ENCODE data around the gene CDH18.

Gene CDH18

GRCh38 chr5:19733612-19734495 is 254.1 kb downstream of the CDH18 start:
- no peak for DNase-seq (ENCODE audit: low spot score)

- DNase-seq (ENCODE audit: low spot score) = no peak
Measured at GRCh38 chr5:19728571-19728970, 259.4 kb downstream of the CDH18 start.

- DNase-seq (ENCODE audit: low spot score) = no peak
Measured at GRCh38 chr5:19719109-19719508, 268.9 kb downstream of the CDH18 start.

GRCh38 chr5:19713740-19714139 is 274.3 kb downstream of the CDH18 start:
- no peak for DNase-seq (ENCODE audit: low spot score)

GRCh38 chr5:19709403-19709802 is 278.6 kb downstream of the CDH18 start:
- no peak for DNase-seq (ENCODE audit: low spot score)

GRCh38 chr5:19706776-19707175 is 281.2 kb downstream of the CDH18 start:
- no peak for DNase-seq (ENCODE audit: low spot score)

- DNase-seq (ENCODE audit: low spot score) = no peak
Measured at GRCh38 chr5:19701731-19702130, 286.3 kb downstream of the CDH18 start.

- DNase-seq (ENCODE audit: low spot score) = no peak
Measured at GRCh38 chr5:19694949-19695611, 292.9 kb downstream of the CDH18 start.

GRCh38 chr5:19690978-19691377 is 297.0 kb downstream of the CDH18 start:
- no peak for DNase-seq (ENCODE audit: low spot score)

- no peak for DNase-seq (ENCODE audit: low spot score)
Measured at GRCh38 chr5:19685473-19685872, 302.5 kb downstream of the CDH18 start.

- no peak for DNase-seq (ENCODE audit: low spot score)
Measured at GRCh38 chr5:19676895-19677294, 311.1 kb downstream of the CDH18 start.

GRCh38 chr5:19660679-19661078 is 327.3 kb downstream of the CDH18 start:
- no peak for DNase-seq (ENCODE audit: low spot score)

GRCh38 chr5:19655627-19656026 is 332.4 kb downstream of the CDH18 start:
- DNase-seq (ENCODE audit: low spot score) = no peak

GRCh38 chr5:19638461-19638860 is 349.5 kb downstream of the CDH18 start:
- DNase-seq (ENCODE audit: low spot score) = no peak

GRCh38 chr5:19630876-19631275 is 357.1 kb downstream of the CDH18 start:
- no peak for DNase-seq (ENCODE audit: low spot score)

GRCh38 chr5:19626211-19626610 is 361.8 kb downstream of the CDH18 start:
- DNase-seq (ENCODE audit: low spot score) = no peak

GRCh38 chr5:19625562-19625961 is 362.4 kb downstream of the CDH18 start:
- no peak for DNase-seq (ENCODE audit: low spot score)

GRCh38 chr5:19619571-19619970 is 368.4 kb downstream of the CDH18 start:
- DNase-seq (ENCODE audit: low spot score) = no peak

GRCh38 chr5:19616701-19617215 is 371.2 kb downstream of the CDH18 start:
- no peak for DNase-seq (ENCODE audit: low spot score)

- DNase-seq (ENCODE audit: low spot score) = no peak
Measured at GRCh38 chr5:19615661-19616060, 372.3 kb downstream of the CDH18 start.

GRCh38 chr5:19615071-19615470 is 372.9 kb downstream of the CDH18 start:
- DNase-seq (ENCODE audit: low spot score) = no peak

GRCh38 chr5:19608444-19609002 is 379.5 kb downstream of the CDH18 start:
- DNase-seq (ENCODE audit: low spot score) = no peak

- DNase-seq (ENCODE audit: low spot score) = no peak
Measured at GRCh38 chr5:19605846-19606407, 382.1 kb downstream of the CDH18 start.

Data from CD4-positive, alpha-beta T cell treated with Interleukin-6 at 100 ng/mL for 8 hours (primary cell).